Measurements from ENCODE around the gene ARHGAP42.

The ARHGAP42 gene

DNA sequence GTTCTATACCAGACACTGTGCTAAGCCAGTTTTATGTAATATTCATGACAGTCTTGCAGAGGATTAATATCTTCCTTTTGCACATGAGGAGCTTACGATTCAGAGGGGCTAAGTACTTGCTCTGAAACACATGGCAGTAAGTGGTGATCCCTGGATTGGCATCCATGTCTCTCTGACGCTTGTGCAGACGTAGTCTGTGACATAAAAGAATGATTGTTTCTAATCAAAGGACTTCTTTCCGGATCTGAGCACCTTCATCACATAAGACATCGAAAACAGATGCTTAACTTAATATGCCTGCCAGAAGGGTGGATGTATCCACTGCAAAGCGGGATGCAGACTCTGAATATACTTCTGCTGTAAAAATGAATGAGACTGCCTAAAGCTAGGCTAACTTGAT is 74.8 kb downstream of the ARHGAP42 start:
- DNase-seq = no peak

DNA sequence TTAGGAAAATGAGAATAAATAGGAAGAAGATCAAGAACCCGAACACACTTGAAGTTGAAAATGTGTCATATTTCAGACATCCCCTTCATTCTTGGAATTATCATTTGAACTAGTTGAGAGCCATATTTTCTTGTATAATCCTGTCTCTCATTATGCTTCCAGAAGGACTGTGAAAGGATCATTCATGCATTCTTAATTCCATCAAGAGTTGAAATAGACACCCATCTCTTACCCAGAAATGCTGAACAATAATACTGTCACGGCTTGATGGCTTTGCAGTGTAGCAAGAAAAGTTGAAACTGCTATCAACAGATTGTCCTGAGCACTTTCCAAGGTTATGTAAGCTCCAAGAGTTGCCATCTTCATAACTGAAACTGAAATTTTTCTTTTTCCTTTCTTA is 79.7 kb downstream of the ARHGAP42 start:
- DNase-seq = no peak

DNA sequence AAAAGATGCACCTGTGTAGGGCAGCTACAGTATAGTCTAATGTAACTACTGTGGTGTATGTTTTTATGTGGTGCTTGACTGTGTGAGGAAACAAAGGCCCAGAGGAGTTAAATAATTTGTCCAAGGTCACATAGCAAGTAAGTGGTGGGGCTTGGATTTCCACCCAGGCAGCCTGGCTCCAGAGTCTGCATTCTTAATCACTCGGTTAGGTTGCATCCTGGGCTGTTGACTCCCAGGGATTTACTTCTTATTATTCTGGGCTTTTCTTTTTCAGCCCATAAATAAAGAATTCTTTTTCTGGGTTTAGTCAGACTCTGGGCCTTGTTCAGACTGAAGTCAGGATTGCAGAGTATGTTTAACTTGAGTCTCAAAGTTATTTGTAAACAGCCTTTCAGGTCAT is 82.1 kb downstream of the ARHGAP42 start:
- DNase-seq = no peak

DNA sequence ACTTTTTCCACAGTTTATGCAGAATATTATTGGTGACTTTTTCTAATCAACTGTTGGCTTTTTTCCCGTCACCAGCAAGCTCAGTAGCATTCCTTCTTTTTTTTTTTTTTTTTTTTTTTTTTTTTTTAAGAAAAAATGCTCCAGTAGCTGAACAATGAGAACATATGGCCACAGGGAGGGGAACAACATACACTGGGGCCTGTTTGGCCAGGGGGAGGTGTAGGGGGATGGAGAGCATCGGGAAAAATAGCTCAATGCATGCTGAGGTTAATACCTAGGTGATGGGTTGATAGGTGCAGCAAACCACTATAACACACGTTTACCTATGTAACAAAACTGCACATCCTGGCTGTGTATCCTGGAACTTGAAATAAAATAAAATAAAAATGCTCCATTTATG is 82.5 kb downstream of the ARHGAP42 start:
- no peak for DNase-seq

DNA sequence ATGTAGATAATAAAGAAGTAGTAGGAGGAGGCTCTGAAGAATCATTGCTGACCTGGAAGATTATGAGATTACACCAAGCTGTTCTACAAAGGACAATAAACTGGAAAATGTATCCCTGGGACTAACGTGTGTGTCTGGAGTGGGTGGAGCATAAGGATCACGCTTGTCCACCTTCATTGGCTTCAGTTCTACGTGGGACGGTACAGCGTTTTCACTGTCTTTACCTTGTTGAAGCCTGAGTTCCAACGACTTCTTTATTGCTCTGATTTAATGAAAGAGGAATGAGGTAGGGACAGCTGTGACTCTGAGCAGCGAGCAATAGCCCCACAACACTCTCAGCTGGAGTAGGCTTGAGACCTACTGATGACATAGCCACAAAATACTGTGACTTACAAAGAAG is 87.0 kb downstream of the ARHGAP42 start:
- DNase-seq = no peak

DNA sequence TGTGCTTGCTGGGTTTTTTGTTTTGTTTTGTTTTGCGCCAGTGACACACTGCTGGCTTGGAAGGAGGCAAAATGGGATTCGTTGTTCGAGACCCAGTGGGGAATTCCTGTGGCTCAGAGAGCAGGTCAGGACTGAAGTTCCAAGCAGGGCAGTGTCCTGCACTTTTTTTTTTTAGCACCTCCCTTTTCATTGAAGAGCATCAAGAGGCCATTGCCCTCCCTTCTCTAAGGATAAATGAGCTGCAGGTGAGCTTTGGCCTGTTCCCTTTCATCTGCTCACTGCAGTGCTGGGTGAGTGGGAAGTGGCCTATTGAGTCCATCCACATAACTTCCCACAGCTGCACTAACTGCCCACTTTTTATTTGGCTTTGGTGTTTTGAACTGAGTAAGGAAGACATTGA is 87.8 kb downstream of the ARHGAP42 start:
- no peak for DNase-seq

DNA sequence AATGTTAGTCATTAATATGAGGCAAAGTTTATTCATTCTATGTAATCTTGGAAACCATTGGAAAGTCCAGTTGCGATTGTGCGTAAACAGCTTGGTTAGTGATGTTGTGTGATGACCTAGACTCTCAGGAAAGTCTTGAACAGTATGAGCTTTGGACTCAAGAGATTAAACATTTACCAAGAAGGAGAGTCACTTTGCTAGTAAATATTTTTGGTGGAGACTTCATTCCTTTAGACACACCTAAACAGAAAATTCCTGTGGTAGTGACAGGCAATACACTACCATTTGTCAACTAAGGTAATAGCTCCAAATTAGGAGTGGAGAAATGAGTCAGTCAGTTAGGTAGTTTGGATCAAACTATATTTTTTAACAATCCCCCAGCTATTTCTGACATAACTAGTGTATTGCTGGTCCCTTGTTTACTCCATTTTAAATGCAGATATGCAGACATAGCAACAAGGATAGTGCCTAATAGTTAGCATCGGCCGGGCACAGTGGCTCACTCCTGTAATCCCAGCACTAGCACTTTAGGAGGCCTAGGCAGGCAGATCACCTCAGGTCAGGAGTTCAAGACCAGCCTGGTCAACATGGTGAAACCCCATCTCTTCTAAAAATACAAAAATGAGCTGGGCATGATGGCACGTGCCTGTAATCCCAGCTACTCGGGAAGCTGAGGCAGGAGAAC is 89.3 kb downstream of the ARHGAP42 start:
- no peak for DNase-seq

DNA sequence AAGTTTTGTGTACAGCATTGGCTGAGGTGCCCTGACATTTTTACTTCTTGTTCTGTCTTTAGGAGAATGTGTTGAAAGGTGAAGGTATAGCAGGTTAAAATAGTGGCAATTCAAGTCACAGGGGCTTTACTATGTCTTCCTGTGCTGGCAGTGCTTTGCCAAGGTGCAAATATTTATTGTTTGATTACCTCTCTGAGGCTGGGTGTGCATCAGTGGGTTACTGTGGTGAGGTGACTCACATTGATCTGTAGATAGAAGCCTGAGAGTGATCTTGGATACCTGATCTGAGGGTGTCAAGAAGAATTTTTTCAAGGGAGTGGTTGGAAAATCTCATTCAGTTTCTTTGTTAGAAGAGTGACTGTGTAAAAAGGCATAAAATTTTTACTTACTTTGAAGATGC is 90.0 kb downstream of the ARHGAP42 start:
- DNase-seq = no peak

DNA sequence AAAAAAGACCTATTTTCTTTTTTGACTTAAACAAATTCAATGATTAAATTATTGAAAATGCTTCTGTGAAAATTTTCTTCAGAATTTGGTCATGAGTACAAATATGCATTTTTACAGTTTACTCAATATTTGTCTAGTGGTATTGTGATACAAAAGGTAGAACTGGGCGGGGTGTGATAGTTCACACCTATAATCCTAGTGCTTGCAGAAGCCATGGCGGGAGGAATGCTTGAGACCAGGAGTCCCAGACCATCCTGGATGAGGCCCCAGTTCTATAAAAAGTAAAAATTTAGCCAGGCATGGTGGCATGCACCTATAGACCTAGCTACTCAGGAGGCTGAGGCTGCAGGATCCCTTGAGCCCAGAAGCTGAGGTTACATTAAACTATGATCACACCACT is 90.6 kb downstream of the ARHGAP42 start:
- no peak for DNase-seq

DNA sequence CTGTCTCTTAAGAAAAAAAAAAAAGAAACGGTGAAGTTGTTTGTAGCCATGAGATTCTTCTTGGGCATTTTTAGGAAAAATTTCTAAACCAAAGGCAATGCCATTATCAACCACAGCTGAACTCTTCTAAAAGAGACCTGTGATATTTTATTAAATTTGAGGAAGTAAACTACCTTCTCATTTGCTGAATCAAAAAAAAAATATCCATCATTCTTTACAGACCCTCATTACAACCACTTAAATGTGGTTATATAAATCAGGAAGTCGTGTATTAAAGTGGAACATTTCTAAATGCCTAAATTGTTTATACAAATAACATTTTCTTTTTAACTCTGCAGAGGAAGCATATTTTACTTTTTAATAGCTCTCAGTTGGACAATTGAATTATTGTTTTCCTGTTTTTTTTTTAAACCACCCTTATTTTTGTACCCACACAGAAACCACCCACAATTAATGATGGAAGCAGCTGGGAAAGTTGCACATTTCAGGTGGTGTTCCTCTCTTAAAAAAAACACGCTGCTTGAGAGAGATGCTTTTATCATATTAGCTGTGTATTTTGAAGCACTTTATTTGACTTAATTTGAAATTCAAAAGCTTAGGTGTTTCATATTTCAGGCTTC is 91.2 kb downstream of the ARHGAP42 start:
- no peak for DNase-seq

DNA sequence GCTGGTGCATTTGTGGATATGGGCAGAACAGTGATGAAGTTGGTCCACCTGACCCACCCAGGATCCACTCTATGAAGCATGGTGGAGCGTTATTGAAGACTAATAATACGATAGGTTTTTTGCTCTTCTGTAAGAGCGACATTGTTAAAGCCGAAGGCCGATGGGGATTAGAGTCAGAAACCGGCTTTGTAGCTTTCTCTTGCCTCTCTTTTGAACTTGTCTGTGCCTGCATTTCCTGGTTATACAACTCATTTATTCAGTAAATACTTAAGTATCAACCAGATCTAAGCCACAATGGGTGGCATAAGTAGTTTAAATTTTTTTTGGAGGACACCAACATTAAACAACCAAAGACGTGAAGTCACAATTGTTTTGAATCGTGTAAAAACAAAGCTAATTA is 93.4 kb downstream of the ARHGAP42 start:
- no peak for DNase-seq

DNA sequence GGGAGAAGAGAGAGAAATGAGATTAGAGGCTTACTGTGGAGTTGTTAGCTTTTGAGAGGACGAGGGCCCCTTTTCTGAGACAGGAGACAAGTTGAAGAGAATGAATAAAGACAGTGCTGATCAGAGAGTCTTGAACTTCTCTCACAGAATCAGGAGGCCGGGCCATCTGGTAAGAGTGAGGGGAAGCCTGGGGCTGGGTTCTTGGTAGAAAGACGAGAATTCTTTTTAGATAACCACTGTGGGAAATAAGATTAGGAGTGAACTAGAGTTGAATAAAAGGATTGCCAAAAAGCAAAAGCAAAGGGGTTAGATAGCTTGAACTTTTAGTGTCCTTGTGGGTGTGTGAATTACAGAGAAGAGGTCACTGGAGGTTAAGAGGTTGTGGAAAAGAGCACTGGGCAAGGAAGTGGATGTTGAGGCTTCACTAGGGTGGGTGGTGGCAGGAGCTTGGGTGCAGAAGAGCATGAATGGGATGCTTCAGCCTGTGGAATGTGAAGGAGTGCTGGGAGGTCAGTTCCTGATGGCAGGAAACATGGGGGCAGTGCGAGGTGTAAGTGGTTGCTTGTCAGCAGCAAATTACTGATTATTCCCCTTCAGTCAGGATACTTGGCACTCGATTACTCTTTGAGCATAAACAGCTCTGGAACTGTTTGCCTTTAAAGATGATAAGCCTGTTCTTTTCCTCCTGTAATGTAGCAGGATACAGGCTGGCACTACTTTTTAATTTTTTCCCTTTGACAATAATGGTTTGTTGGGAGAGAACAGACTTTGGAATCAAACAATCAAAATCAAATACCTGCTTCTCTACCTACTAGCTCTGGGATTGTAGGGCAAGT is 98.3 kb downstream of the ARHGAP42 start:
- no peak for DNase-seq

DNA sequence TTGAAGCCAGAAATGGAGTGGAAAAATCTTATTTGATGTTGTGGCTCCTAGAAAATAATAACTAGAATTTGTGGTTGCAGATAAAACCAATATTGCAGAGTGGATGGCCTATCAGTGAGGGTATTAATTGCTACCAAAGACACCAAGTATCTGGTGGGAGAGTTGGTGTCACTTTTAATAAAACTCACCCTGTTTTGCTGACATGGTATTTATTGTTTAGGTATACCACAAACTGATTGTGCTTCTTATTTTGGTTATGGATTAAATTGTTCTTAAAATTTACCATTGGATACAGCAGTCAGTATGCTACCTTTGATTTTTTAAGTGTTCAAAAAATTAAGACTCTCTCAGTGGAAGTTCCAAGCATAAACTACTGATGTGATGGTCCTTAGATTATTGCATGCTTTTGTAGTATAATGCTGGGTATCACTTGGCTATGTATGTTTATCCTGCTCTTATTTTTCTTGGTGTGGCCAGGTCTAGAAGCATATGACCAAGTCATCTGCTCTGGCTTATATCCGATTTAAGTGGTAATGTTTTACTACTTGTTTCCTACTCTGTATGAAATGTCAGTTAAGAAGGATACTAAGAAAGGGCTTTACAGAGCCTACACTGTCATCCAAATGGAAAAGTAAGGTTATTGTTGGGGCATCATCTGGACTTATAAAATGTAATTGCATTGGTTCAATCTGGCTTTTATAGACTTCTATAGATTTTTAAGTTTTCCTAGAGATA is 101.6 kb downstream of the ARHGAP42 start:
- no peak for DNase-seq

DNA sequence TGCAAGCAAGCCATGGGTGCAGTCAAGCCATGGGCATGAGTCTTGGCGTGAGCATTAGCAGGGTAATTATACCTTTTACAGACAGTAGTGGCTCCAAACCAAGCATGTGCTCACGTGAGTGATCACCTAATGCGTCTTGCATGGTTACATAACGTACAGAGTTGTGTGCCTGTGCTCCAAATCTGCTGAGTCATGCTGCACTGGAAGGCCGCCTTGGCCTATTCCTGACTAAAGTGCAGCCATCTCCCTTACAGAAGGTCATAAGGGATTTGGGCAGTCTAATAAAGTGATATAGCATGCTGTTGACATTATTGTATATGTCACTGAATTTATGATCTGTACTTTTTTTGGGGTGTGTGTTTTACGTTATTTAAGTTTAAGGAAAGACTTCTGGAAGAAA is 102.4 kb downstream of the ARHGAP42 start:
- no peak for DNase-seq

DNA sequence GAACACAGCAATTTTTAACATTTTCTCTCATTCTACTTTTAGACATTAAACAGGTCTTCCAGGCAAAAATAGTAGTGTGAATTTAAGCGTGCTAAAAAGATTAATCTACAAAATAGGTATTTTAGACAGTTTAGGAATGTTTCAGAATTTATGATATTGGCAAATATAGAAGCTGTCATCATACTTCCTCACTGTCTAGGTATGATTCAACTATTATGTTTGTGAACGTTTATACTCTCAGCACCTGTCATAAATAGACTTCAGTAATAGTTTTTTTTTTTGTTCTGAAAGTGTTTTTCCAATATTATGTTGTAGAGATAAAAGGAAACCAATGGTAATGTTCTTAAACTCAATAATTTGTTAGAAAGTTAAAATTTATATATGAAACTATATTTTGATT is 103.0 kb downstream of the ARHGAP42 start:
- DNase-seq = no peak

DNA sequence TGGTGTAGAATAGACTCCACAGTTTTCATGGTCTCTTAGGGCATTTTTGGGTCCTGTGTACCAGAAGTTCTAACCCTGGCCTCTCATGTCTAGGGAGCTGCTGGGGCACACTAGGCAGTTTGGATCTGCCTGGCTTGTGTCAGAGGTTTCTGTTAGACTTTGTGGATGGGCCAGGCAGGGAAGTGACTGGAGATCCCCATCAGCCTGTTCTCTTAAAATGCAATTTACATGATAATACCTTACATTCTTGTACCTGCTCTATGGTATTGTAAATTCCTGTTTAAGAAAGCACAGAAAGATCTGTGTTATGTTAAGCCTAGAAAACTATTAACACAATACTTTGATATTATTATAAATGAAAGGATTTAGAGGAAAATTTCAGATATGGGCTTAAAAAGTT is 104.0 kb downstream of the ARHGAP42 start:
- no peak for DNase-seq

DNA sequence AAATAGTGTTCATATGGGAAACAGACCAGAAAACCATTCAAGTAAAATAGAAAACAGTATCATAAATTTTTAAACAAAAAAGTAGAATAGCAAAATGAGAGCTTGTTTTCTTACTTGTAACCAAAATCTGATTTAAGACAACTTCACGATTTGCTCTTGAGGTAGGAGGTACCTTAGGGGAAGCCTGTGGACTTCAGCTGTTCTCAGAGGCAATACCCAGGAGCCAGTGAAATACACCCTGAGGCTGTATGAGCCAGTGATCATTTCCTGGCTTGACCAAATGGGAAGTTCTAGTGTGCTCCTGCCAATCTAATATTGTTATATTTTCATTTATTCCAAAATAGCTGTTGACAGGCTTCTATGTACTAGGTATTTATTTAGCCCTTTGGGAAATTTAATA is 104.8 kb downstream of the ARHGAP42 start:
- no peak for DNase-seq

DNA sequence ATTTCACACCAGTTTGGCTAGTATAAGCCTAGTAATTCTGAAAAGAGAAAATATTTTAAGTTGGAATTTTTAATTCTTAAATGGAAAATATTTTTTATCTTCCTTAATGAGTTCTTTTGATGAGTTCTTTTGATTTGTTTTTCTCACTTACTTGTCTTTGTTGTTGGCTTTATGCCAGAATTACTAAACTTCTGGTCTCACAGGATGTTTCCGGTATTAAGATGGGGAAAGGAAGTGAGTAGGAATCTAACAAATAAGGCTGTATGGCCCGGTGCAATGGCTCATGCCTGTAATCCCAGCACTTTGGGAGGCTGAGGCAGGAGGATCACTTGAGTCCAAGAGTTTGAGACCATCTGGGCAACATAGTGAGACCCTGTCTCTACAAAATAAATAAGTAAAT is 106.4 kb downstream of the ARHGAP42 start:
- DNase-seq = no peak

DNA sequence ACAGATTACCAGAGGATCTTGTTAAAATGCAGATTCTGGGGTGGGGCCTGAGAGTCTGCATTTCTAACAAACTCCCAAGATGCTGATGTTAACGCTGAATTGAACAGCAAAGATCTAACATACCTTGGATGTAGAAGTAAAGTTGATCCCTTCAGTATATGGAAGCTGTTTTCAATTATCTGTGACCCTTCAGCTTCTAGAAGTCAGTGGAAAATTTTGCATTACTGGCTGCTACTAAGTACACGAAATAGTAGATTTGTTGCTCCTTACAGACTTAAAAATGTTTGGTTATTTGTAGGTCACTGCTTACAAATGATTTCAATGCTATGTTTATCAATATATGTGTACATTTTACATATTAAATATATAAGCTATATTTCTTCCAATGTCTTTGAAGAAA is 107.4 kb downstream of the ARHGAP42 start:
- no peak for DNase-seq

DNA sequence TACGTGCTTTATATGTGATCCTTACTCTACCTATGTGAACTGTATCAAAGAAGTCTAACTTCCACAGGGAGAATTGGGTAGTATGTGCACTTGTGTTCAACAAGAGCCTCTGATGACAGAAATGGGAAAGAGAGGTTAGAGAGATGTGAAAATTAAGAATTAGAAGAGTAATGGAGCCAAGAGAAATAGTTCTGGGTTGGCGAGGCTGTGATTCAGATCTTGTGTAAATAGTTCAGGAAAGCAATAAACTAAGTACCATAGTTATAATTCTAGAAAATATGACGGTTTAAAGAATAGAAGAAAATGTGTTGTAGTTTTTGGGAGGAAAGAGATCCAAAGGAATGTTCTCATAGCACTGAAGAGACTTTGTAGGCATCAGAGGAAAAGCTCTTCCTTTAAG is 112.4 kb downstream of the ARHGAP42 start:
- DNase-seq = no peak

DNA sequence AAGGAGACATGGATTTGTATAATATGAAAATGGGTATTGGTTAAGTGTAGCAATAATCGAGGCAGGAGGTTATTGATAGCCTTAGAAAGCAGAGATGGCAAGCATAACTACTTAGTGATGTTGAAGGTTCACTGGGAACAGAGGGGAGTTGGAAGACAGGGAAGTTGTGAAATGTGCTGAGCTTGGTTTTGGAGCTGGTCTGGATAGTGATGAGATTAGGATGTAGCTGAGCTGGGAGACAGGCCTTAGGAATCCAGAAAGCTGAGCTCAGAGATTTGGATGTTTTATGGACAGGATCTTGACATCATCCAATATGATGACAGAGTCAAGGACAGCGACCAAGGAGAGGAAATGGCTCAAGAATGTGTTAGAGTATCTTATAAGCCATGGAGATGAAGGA is 113.1 kb downstream of the ARHGAP42 start:
- no peak for DNase-seq

DNA sequence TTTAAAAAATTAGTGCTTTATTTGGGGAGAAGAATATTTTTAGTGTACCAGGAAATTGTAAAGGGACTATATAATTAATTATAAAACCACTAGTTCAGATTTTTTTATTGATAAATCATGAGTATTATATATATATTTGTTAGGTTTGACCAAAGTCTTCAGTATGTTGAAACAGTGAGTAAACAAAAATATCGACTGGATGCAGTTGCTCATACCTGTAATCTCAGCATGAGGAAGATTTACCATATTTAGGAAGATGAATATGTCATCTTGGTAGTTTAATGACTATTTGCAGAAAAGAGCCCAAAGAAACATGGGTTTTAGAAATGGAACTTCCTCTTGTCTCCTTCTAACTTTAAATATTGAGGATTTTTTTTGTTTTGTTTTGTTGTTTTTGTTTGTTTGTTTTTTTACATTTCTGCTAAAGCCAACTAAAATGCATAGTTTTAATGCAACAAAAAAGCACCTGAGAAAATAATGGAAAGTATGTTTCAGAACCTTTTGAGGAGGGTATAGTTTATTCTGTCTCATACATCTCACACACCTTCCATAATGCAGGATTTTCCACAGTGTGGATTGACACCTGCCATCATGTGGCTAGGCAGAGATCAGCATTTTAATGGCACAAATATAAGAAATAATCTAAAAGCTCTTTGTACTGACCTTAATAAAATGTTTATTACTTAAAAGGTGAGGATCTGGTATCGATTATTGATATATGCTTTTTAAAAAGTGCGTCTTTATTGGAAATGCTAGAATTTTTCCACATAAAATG is 114.3 kb downstream of the ARHGAP42 start:
- DNase-seq = no peak

Measured in 8988T (cell line).